ENCODE measurements around the gene ATF4. TPM values are rescaled to one million over a fixed set of nuclear protein-coding genes. Genes with fewer than 3 reads are reported as not detected.

Gene ATF4
- total RNA-seq, 1 experiment from 2014 or later = 488 TPM

DNA sequence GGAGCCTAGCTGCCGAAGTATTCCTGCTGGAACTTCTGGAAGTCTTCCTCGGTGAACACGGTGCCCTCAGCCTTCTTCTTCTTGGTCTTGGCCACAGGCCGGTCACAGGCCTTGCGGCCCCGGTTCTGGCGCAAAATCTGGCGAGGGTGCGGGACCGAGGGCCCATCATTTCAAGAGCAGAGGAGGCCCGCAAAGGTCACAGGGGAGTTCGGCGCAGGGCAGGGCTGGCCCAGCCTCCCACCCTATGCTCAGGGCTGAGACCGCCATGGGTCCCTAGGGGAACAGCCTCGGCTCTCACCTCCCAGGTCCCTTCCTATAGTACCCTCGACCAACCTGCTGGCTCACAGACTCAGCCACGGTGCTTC, 9.1 kb downstream of the ATF4 start:
- Histone ChIP-seq H3K4me2 (peak overlapping the region; percentile 60; the same call in 1 of the 2 replicates), H3K79me2 (ENCODE audit: low read depth) (peaks cover 34% of the 10 kb centered on the region), H3K9me2 (ENCODE audit: insufficient read depth) (no peaks in the 10 kb centered on the region), H3K9me3 (ENCODE audit: insufficient read depth, low read depth) (no peaks in the 10 kb centered on the region), H3K4me1 (replicated peaks; ENCODE audit: insufficient read depth) (peaks cover 39% of the 10 kb centered on the region), H3K36me3 (ENCODE audit: low read depth) (peaks cover 11% of the 10 kb centered on the region; the same call in 1 of the 2 replicates), H2AFZ (no peak overlapping the region), H3K27me3 (ENCODE audit: insufficient read depth, low read depth) (no peaks in the 10 kb centered on the region), H4K20me1 (ENCODE audit: insufficient read depth) (peaks cover 48% of the 10 kb centered on the region), H3K27ac (no peak overlapping the region), H3F3A (ENCODE audit: insufficient read depth, low read depth) (peaks cover 81% of the 10 kb centered on the region), H3K4me3 (no peak overlapping the region)
- TF ChIP-seq, protein P1, sequence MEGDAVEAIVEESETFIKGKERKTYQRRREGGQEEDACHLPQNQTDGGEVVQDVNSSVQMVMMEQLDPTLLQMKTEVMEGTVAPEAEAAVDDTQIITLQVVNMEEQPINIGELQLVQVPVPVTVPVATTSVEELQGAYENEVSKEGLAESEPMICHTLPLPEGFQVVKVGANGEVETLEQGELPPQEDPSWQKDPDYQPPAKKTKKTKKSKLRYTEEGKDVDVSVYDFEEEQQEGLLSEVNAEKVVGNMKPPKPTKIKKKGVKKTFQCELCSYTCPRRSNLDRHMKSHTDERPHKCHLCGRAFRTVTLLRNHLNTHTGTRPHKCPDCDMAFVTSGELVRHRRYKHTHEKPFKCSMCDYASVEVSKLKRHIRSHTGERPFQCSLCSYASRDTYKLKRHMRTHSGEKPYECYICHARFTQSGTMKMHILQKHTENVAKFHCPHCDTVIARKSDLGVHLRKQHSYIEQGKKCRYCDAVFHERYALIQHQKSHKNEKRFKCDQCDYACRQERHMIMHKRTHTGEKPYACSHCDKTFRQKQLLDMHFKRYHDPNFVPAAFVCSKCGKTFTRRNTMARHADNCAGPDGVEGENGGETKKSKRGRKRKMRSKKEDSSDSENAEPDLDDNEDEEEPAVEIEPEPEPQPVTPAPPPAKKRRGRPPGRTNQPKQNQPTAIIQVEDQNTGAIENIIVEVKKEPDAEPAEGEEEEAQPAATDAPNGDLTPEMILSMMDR (conservative IDR thresholded peaks at IDR 0.05) = no peak; the same call in none of the 2 replicates
- no peak for TF ChIP-seq EZH2 (IDR thresholded peaks at IDR 0.05; ENCODE audit: low read depth)
- ChIA-PET POLR2A (ENCODE audit: unreplicated experiment) (interaction anchor here (0.5 kb wide), 1 partner anchor 1330 kb away, joined by 3 read pairs; no protein-coding TSS in a partner anchor), CTCF (interaction anchor here (0.6 to 1.2 kb wide), 14 partner anchors 10 to 761 kb away, joined by 3 to 9 read pairs (median 5); partner anchors contain the start of genes ATF4, RPL3 and TAB1)
- no peak for DNase-seq
- intact Hi-C loops (cut with micrococcal nuclease; ENCODE audit: unreplicated experiment) = loop anchor here (1.0 to 10.0 kb wide), 5 partner anchors 35 to 762 kb away; partner anchors contain the start of gene PDGFB
- BruUV-seq (replicated peaks) = no TSS peak

DNA sequence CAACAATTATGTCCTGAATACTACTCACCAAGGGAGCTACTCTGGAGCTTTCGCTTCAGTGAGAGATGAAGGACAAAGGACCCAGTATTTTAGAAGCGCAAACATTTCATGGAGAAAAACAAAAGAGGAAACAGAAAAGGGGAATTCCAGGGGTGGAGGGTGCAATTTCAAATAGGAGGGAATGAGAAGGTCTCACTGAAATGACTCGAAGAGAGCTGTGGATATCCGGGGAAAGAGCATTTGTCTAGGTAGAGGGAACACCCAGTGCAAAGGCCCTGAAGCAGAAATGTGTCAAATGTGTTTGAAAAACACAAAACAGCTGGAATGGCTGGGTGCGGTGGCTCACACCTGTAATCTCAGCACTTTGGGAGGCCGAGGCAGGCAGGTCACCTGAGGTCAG, 9.8 kb downstream of the ATF4 start:
- no TSS peak for BruUV-seq (replicated peaks)
- CTCF ChIA-PET = interaction anchor here (0.7 to 1.1 kb wide), 2 partner anchors 17 to 356 kb away, joined by 9 to 14 read pairs; no protein-coding TSS in a partner anchor
- intact Hi-C loops (cut with micrococcal nuclease; ENCODE audit: unreplicated experiment) = no loop called here
- H3K27me3 ChIP-seq (ENCODE audit: insufficient read depth, low read depth) = no peaks in the 10 kb centered on the region
- H3F3A ChIP-seq (ENCODE audit: insufficient read depth, low read depth) = peaks cover 75% of the 10 kb centered on the region
- H3K36me3 ChIP-seq (ENCODE audit: low read depth) = 0 out of 2 replicates have a peak, but pooled peaks cover 5% of the 10 kb centered on the region
- no peak overlapping the region for H3K27ac ChIP-seq
- H3K4me1 ChIP-seq (replicated peaks; ENCODE audit: insufficient read depth) = peaks cover 46% of the 10 kb centered on the region
- no peaks in the 10 kb centered on the region for H3K9me3 ChIP-seq (ENCODE audit: insufficient read depth, low read depth)
- POLR2A ChIA-PET (ENCODE audit: unreplicated experiment) = interaction anchor here (0.5 to 0.6 kb wide), 2 partner anchors 598 to 877 kb away, joined by 4 to 12 read pairs; no protein-coding TSS in a partner anchor
- H2AFZ ChIP-seq = no peak overlapping the region
- no peak overlapping the region for H3K4me2 ChIP-seq
- no peak for DNase-seq
- no peak for TF ChIP-seq EZH2 (IDR thresholded peaks at IDR 0.05; ENCODE audit: low read depth)
- TF ChIP-seq, protein P1 (conservative IDR thresholded peaks at IDR 0.05) = no peak
- H3K79me2 ChIP-seq (ENCODE audit: low read depth) = peaks cover 34% of the 10 kb centered on the region
- no peaks in the 10 kb centered on the region for H3K9me2 ChIP-seq (ENCODE audit: insufficient read depth)
- no peak overlapping the region for H3K4me3 ChIP-seq
- H4K20me1 ChIP-seq (ENCODE audit: insufficient read depth) = peaks cover 41% of the 10 kb centered on the region

DNA sequence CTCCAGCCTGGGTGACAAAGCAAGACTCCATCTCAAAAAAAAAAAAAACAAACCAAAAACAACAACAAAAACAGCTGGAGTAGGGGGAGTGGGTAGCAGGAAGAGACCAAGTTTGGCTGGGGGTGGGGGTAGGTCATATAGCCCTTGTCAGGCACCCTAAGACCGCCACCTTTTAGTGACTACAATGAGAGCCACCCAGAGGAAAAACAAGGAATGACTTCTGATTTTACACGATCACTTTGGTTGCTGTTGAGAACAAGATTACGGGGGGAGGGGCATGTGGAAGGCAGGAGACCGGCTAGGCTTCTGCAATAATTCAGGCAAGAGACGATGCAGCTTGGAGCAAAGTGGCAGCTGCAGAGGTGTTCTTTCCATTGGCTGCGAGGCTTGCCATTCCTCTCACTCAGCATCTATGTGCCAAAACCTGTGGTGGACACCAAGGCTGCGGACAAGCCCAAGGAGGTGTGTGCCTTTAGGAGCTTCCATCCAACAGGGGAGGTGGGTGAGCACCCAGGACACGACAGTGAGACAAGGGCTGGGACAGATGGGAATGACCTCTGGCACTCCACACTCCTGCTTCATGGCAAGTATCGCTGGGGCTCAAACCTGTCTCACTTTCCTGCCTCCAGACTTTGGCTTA, 10.4 kb downstream of the ATF4 start:
- Histone ChIP-seq H3K4me3 (no peak overlapping the region; the same call in 1 of the 2 replicates), H3K27me3 (ENCODE audit: insufficient read depth, low read depth) (no peaks in the 10 kb centered on the region), H3K4me2 (peak overlapping the region; percentile 82; the same call in 1 of the 2 replicates), H3K4me1 (replicated peaks; ENCODE audit: insufficient read depth) (peaks cover 46% of the 10 kb centered on the region), H3F3A (ENCODE audit: insufficient read depth, low read depth) (peaks cover 68% of the 10 kb centered on the region), H3K9me3 (ENCODE audit: insufficient read depth, low read depth) (no peaks in the 10 kb centered on the region), H4K20me1 (ENCODE audit: insufficient read depth) (peaks cover 34% of the 10 kb centered on the region), H3K79me2 (ENCODE audit: low read depth) (peaks cover 34% of the 10 kb centered on the region), H3K36me3 (ENCODE audit: low read depth) (0 out of 2 replicates have a peak, but pooled peaks cover 4% of the 10 kb centered on the region), H3K9me2 (ENCODE audit: insufficient read depth) (no peaks in the 10 kb centered on the region), H2AFZ (no peak overlapping the region), H3K27ac (no peak overlapping the region)
- intact Hi-C loops (cut with micrococcal nuclease; ENCODE audit: unreplicated experiment) = no loop called here
- ChIA-PET CTCF (interaction anchor here (0.7 to 1.1 kb wide), 3 partner anchors 8 to 357 kb away, joined by 7 to 14 read pairs (median 9); no protein-coding TSS in a partner anchor), POLR2A (ENCODE audit: unreplicated experiment) (interaction anchor here (0.6 kb wide), 1 partner anchor 34 kb away, joined by 3 read pairs; no protein-coding TSS in a partner anchor)
- no TSS peak for BruUV-seq (replicated peaks)
- no peak for TF ChIP-seq EZH2 (IDR thresholded peaks at IDR 0.05; ENCODE audit: low read depth)
- TF ChIP-seq, protein P1 (conservative IDR thresholded peaks at IDR 0.05) = peak; percentile 62
- DNase-seq = peak in 1 of 2 experiments; percentile 65

All from PC-9 (cell line).